ENCODE measurements around the gene PADI1. TPM values are rescaled to one million over a fixed set of nuclear protein-coding genes. Genes with fewer than 3 reads are reported as not detected.
A peak's percentile ranks its signal among the peaks of the same experiment; 100 is the strongest.
"Not testable (repeated sequence)": the region's sequence is repeated elsewhere in the genome, so short reads cannot be mapped to it uniquely, and the experiment has no call there.

PADI1 gene
- total RNA-seq, 4 donors from 2014 or later = 3.2 to 24.2 (median 6.6) TPM

DNA sequence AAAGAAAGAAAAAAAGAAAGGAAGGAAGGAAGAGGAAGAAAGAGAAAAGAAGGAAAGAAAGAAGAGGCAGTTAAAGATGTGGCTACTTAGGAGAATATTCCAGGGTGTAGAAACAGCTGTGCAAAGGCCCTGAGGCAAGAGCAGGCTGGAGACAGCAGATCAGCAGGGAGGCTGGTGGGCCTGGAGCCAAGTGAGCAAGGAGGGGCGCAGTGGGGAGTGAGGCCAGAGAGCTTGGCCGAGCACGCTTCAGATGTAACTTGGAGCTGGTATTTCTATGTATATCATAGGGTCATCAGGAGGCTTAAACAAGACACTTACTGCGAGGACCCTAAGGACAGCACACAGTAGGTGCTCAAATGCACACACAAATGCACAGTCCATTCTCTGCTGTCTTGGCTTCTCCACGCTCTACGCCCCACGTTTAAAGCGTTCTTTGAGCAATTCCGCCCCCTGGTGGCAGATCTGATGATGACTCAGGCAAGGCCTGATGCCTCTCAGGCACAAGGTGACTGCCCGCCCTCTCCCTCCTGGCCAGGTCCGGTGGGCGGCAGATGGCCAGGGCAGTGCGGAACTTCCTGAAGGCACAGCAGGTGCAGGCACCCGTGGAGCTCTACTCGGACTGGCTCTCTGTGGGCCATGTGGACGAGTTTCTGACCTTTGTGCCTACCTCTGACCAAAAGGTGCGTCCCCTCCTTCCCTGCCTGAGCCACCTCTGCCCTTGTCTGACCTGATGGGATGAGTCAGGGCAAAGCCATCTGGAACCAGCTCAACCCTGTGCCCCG lies 32.0 kb downstream of the PADI1 start:
- intact Hi-C loops (cut with DNase I; ENCODE audit: low total_unique reads) = loop anchor here (10.0 kb wide), 1 partner anchor 172 kb away; no protein-coding TSS in a partner anchor
- DNase-seq (ENCODE audit: low spot score in 2 of 2) = peak; percentile 77 to 97
- 19 to 28% methylated on average over 13 to 17 of the region's 18 CpGs for WGBS, 2 donors
- TF ChIP-seq, protein P1, sequence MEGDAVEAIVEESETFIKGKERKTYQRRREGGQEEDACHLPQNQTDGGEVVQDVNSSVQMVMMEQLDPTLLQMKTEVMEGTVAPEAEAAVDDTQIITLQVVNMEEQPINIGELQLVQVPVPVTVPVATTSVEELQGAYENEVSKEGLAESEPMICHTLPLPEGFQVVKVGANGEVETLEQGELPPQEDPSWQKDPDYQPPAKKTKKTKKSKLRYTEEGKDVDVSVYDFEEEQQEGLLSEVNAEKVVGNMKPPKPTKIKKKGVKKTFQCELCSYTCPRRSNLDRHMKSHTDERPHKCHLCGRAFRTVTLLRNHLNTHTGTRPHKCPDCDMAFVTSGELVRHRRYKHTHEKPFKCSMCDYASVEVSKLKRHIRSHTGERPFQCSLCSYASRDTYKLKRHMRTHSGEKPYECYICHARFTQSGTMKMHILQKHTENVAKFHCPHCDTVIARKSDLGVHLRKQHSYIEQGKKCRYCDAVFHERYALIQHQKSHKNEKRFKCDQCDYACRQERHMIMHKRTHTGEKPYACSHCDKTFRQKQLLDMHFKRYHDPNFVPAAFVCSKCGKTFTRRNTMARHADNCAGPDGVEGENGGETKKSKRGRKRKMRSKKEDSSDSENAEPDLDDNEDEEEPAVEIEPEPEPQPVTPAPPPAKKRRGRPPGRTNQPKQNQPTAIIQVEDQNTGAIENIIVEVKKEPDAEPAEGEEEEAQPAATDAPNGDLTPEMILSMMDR (IDR thresholded peaks at IDR 0.05) = peak in 1 of 3 donors; percentile 88
- no peak for TF ChIP-seq POLR2A (IDR thresholded peaks at IDR 0.05)
- H3K4me3 ChIP-seq (ENCODE audit: low read depth, poor library complexity, severe bottlenecking) = no peak overlapping the region

DNA sequence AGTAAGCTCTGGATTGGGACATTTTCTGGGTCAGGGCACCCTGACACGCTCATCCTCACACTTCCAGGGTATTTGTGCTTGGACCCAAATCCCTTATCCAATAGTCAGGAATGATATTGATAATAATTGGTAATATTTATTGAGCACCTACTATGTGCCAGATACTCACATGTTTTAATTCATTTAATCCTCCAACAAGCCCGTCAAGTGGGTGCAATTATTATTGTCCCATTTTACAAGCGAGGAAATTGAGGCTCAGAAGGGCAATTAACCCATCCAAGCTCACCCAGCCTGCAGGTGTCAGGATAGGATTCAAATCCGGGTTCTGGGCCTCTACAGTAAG lies 32.6 kb downstream of the PADI1 start:
- no peak for TF ChIP-seq POLR2A (IDR thresholded peaks at IDR 0.05)
- TF ChIP-seq, protein P1 (IDR thresholded peaks at IDR 0.05) = no peak
- no peak overlapping the region for H3K4me3 ChIP-seq (ENCODE audit: low read depth, poor library complexity, severe bottlenecking)
- intact Hi-C loops (cut with DNase I; ENCODE audit: low total_unique reads) = loop anchor here (10.0 kb wide), 1 partner anchor 173 kb away; no protein-coding TSS in a partner anchor
- no peak for DNase-seq (ENCODE audit: low spot score in 2 of 2)
- WGBS, 2 donors = 68 to 79% methylated on average over 4 of the region's 4 CpGs

DNA sequence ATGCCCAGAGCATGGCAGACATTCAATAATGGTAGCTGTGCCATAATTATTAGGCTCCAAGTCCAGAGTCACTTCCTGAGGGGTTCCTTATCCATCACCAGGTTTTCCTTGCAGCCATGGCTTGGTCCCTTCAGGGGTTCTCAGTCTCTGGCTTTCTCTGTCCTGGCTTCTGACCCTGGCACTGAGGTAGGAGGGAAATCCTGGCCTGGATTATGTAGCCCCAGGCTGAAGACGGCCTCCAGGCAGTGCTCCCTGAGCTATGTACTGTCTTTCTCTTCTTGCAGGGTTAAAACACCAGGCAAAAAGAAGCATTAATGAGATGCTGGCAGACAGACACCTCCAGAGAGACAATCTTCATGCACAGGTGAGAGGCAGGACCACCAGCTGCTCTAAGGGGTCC lies 34.5 kb downstream of the PADI1 start:
- intact Hi-C loops (cut with DNase I; ENCODE audit: low total_unique reads) = loop anchor here (2.0 to 10.0 kb wide), 2 partner anchors 111 to 175 kb away; no protein-coding TSS in a partner anchor
- no peak for DNase-seq (ENCODE audit: low spot score in 2 of 2)
- TF ChIP-seq POLR2A (IDR thresholded peaks at IDR 0.05) = no peak
- TF ChIP-seq, protein P1 (IDR thresholded peaks at IDR 0.05) = no peak
- H3K4me3 ChIP-seq (ENCODE audit: low read depth, poor library complexity, severe bottlenecking) = no peak overlapping the region
- 55 to 69% methylated on average over 1 of the region's 1 CpG for WGBS, 2 donors

DNA sequence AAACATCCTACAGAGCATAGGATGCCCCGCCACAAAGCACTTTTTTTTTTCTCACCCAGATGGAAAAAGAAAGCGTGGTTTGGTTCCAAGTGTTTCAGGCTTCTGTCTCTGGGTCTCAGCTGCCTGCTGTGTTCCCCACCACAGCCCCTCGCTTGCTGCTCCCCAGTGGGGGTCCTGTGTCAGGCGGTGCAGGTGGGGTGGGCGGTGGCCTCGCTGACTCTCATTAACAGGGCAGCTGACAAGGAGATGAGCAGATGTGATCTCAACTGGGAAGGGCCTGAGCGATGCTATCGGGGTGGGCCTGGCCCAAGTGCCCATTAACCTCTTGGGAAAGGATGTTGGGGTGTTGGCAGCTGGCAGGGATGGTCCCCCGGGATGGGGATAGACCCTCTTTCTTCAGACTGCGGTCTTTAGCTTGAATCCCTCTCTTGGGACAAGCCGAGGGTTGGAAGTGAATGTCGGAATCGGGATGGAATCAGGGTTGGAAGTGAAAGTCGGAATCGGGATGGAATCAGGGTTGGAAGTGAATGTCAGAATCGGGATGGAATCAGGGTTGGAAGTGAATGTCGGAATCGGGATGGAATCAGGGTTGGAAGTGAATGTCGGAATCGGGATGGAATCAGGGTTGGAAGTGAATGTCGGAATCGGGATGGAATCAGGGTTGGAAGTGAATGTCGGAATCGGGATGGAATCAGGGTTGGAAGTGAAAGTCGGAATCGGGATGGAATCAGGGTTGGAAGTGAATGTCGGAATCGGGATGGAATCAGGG lies 36.3 kb downstream of the PADI1 start:
- WGBS, 2 donors = 57 to 67% methylated on average over 22 to 28 of the region's 28 CpGs
- H3K4me3 ChIP-seq (ENCODE audit: low read depth, poor library complexity, severe bottlenecking); DNase-seq (ENCODE audit: low spot score in 2 of 2); intact Hi-C loops (cut with DNase I; ENCODE audit: low total_unique reads): not testable (repeated sequence)

DNA sequence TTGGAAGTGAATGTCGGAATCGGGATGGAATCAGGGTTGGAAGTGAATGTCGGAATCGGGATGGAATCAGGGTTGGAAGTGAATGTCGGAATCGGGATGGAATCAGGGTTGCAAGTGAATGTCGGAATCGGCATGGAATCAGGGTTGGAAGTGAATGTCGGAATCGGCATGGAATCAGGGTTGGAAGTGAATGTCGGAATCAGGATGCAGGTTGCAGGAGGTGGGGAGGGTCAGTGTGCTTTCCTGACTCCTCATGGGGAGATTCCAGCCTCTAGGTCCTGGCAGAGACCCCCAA lies 36.8 kb downstream of the PADI1 start:
- H3K4me3 ChIP-seq (ENCODE audit: low read depth, poor library complexity, severe bottlenecking); intact Hi-C loops (cut with DNase I; ENCODE audit: low total_unique reads); DNase-seq (ENCODE audit: low spot score in 2 of 2): not testable (repeated sequence)
- WGBS, 2 donors = 85 to 91% methylated on average over 11 of the region's 11 CpGs

DNA sequence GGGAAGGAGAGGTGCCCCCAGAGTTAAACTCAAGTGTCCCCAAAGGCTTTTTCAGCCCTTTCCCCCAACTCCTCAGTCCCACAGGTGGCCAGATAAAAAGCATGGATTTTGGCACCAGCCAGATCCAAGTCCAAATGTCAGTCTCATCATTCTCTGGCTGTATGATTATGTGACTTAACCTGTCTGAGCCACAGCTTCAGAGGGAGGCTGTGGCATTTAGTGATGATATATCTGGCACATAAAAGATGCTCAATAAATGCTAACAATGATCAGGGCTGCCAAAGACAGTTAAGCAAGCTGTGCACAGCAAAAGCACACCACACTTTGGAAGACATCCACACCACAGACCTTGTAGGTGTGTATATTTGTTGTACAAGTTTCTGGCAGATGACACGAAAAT lies 38.3 kb downstream of the PADI1 start:
- no peak for DNase-seq (ENCODE audit: low spot score in 2 of 2)
- intact Hi-C loops (cut with DNase I; ENCODE audit: low total_unique reads) = no loop called here
- H3K4me3 ChIP-seq (ENCODE audit: low read depth, poor library complexity, severe bottlenecking) = no peak overlapping the region
- TF ChIP-seq POLR2A (IDR thresholded peaks at IDR 0.05) = no peak
- TF ChIP-seq, protein P1 (IDR thresholded peaks at IDR 0.05) = no peak
- WGBS, 2 donors = 63 to 70% methylated on average over 1 of the region's 1 CpG
